ENCODE data around the gene DAZL.

Gene DAZL

DNA sequence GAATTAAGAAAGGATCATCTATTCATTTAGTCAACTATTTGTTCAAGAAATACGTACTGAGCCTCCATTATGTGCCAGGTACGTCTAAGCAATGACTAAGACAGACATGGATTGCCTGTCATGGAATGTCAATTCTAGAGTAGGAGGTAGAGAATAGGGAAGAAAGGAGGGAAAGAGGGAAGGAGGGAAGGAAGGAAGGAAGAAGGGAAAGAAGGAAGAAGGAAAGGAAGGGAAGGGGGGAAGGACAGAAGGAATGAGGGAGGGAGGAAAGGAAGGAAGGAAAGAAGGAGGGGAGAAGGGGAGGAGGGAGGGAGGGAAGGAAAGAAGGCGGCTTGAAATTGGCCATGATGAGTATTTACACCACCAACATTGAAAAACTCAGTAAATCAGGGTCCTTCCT lies 52.5 kb downstream of the DAZL start (continued):
- TF ChIP-seq, protein P1, sequence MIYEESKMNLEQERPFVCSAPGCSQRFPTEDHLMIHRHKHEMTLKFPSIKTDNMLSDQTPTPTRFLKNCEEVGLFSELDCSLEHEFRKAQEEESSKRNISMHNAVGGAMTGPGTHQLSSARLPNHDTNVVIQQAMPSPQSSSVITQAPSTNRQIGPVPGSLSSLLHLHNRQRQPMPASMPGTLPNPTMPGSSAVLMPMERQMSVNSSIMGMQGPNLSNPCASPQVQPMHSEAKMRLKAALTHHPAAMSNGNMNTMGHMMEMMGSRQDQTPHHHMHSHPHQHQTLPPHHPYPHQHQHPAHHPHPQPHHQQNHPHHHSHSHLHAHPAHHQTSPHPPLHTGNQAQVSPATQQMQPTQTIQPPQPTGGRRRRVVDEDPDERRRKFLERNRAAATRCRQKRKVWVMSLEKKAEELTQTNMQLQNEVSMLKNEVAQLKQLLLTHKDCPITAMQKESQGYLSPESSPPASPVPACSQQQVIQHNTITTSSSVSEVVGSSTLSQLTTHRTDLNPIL (CRISPR knock-in tag; IDR thresholded peaks at IDR 0.05; ENCODE audit: low read depth): no peak
- TF ChIP-seq ZNF8 (CRISPR knock-in tag; IDR thresholded peaks at IDR 0.05) (no peak), TOX (CRISPR knock-in tag; IDR thresholded peaks at IDR 0.05; ENCODE audit: borderline replicate concordance) (no peak), ZFP3 (CRISPR knock-in tag; IDR thresholded peaks at IDR 0.05) (no peak), ARNTL (CRISPR knock-in tag; IDR thresholded peaks at IDR 0.05; ENCODE audit: borderline replicate concordance, low read depth) (no peak)

GRCh38 chr3:16551342-16551976 lies 53.8 kb downstream of the DAZL start:
- TF ChIP-seq CSRNP3 (CRISPR knock-in tag; IDR thresholded peaks at IDR 0.05) (no peak), SNAI2 (CRISPR knock-in tag; IDR thresholded peaks at IDR 0.05) (no peak), OSR1 (CRISPR knock-in tag; IDR thresholded peaks at IDR 0.05) (no peak), BACH2 (CRISPR knock-in tag; IDR thresholded peaks at IDR 0.05; ENCODE audit: borderline replicate concordance) (no peak), TOX (CRISPR knock-in tag; IDR thresholded peaks at IDR 0.05; ENCODE audit: borderline replicate concordance) (no peak), CSDC2 (CRISPR knock-in tag; IDR thresholded peaks at IDR 0.05) (no peak), GLIS3 (CRISPR knock-in tag; IDR thresholded peaks at IDR 0.05) (no peak), TSHZ2 (CRISPR knock-in tag; IDR thresholded peaks at IDR 0.05) (no peak)
- peak; percentile 25; the same call in 2 of the 3 replicates for ATAC-seq

GRCh38 chr3:16550676-16551341 lies 54.4 kb downstream of the DAZL start:
- peak; percentile 99 for ATAC-seq
- TF ChIP-seq, protein P2, sequence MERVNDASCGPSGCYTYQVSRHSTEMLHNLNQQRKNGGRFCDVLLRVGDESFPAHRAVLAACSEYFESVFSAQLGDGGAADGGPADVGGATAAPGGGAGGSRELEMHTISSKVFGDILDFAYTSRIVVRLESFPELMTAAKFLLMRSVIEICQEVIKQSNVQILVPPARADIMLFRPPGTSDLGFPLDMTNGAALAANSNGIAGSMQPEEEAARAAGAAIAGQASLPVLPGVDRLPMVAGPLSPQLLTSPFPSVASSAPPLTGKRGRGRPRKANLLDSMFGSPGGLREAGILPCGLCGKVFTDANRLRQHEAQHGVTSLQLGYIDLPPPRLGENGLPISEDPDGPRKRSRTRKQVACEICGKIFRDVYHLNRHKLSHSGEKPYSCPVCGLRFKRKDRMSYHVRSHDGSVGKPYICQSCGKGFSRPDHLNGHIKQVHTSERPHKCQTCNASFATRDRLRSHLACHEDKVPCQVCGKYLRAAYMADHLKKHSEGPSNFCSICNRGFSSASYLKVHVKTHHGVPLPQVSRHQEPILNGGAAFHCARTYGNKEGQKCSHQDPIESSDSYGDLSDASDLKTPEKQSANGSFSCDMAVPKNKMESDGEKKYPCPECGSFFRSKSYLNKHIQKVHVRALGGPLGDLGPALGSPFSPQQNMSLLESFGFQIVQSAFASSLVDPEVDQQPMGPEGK (CRISPR knock-in tag; IDR thresholded peaks at IDR 0.05; ENCODE audit: borderline replicate concordance): no peak
- TF ChIP-seq ZFP30 (CRISPR knock-in tag; IDR thresholded peaks at IDR 0.05) (no peak), TOX (CRISPR knock-in tag; IDR thresholded peaks at IDR 0.05; ENCODE audit: borderline replicate concordance) (no peak)

- no peak for TF ChIP-seq PPARA (CRISPR knock-in tag; IDR thresholded peaks at IDR 0.05; ENCODE audit: borderline replicate concordance)
- TF ChIP-seq ZFP30 (CRISPR knock-in tag; IDR thresholded peaks at IDR 0.05): no peak
- TF ChIP-seq ZFP3 (CRISPR knock-in tag; IDR thresholded peaks at IDR 0.05): no peak
- TF ChIP-seq RARB (CRISPR knock-in tag; IDR thresholded peaks at IDR 0.05): no peak
- no peak for TF ChIP-seq TSHZ2 (CRISPR knock-in tag; IDR thresholded peaks at IDR 0.05)
- no peak for TF ChIP-seq ESRRG (CRISPR knock-in tag; IDR thresholded peaks at IDR 0.05)
- TF ChIP-seq ARNTL (CRISPR knock-in tag; IDR thresholded peaks at IDR 0.05; ENCODE audit: borderline replicate concordance, low read depth): no peak
- TF ChIP-seq OSR1 (CRISPR knock-in tag; IDR thresholded peaks at IDR 0.05): no peak
- TF ChIP-seq, protein P2 (CRISPR knock-in tag; IDR thresholded peaks at IDR 0.05; ENCODE audit: borderline replicate concordance): no peak
- TF ChIP-seq CSRNP3 (CRISPR knock-in tag; IDR thresholded peaks at IDR 0.05): no peak
- peak; percentile 46; the same call in 2 of the 3 replicates for ATAC-seq
Measured at GRCh38 chr3:16550305-16550675, 54.9 kb downstream of the DAZL start.
